VCaP (cell line): Measurements from ENCODE around the gene ARVCF.

Source experiments
- H3K27ac ChIP-seq: fragments of 450-650 bp; 2 replicates; pipeline ENCODE4 v1.5.1; 2017
- TF ChIP-seq, protein P1 (sequence below): fragments of 450-650 bp; conservative IDR thresholded peaks from 2 replicates; pipeline ENCODE4 v1.5.1; 2017; ENCODE audit warnings: mild to moderate bottlenecking, moderate library complexity

Gene ARVCF

DNA sequence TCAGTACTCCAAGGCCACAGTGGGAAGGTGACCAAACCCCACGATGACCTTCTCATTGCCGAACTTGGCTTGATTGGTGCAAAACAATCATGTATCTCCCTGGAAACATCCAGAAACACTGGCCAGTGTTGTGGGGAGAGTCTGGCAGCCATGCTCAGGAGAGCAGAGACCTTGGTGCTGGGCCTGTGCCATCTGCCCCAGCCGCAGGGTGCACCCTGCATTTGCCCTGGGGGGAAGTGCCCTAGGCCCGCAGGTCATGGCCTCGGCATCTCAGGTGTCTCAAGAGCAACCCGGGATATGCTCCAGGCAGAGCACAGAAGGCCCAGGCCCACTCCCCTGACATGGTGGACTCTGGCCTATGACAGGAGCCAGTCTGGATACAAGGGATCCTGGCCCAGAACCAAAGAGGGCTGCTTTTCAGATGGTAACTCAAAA, 23.7 kb downstream of the ARVCF start:
- H3K27ac ChIP-seq, result no peak overlapping the region
- TF ChIP-seq, protein P1, sequence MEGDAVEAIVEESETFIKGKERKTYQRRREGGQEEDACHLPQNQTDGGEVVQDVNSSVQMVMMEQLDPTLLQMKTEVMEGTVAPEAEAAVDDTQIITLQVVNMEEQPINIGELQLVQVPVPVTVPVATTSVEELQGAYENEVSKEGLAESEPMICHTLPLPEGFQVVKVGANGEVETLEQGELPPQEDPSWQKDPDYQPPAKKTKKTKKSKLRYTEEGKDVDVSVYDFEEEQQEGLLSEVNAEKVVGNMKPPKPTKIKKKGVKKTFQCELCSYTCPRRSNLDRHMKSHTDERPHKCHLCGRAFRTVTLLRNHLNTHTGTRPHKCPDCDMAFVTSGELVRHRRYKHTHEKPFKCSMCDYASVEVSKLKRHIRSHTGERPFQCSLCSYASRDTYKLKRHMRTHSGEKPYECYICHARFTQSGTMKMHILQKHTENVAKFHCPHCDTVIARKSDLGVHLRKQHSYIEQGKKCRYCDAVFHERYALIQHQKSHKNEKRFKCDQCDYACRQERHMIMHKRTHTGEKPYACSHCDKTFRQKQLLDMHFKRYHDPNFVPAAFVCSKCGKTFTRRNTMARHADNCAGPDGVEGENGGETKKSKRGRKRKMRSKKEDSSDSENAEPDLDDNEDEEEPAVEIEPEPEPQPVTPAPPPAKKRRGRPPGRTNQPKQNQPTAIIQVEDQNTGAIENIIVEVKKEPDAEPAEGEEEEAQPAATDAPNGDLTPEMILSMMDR, result no peak

GRCh38 chr22:19992481-19992911, 24.1 kb downstream of the ARVCF start:
- TF ChIP-seq, protein P1, result no peak
- no peak overlapping the region for H3K27ac ChIP-seq

GRCh38 chr22:19991645-19992451, 24.8 kb downstream of the ARVCF start:
- no peak overlapping the region; the same call in 1 of the 2 replicates for H3K27ac ChIP-seq
- TF ChIP-seq, protein P1, result no peak

GRCh38 chr22:19991395-19991644, 25.3 kb downstream of the ARVCF start:
- TF ChIP-seq, protein P1, result no peak
- H3K27ac ChIP-seq, result no peak overlapping the region; the same call in 1 of the 2 replicates

GRCh38 chr22:19990609-19991394, 25.8 kb downstream of the ARVCF start:
- TF ChIP-seq, protein P1, result no peak
- no peak overlapping the region; the same call in 1 of the 2 replicates for H3K27ac ChIP-seq

DNA sequence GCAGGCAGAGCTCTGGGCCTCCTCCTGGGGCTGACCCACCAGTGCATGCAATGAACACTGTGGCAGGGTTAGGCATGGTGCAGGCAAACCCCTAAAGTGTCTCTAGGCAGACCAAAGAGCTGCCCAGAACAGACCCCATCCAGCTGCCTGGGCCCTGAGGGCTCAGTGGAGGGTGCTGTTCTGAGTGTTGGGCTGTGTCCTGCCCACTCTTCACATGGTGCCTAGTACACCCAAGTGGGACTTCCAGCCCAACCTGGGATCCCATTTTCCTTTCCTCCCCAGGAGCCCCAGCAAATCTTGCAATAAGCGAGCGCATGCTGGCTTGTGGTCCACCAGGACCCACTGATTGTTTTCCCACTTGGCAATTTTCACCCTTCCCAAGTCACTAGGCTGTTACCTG, 26.4 kb downstream of the ARVCF start:
- H3K27ac ChIP-seq, result no peak overlapping the region
- TF ChIP-seq, protein P1, result no peak

DNA sequence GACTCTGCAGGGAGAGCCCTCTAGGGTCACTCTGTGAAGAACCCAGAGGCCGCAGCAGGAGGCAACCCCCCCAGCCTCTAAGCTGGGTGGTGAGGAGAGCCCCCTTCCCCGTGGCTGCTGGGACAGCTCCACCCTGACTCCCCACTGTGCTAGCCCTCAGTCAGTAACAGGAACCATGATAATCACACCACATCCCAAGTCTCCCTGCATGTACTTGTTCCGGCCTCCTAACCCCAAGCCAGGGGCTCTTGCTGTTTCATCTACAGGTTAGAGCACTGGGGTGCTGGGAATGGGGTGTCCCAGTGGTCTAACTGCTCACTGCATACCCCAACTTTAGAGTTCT, 26.9 kb downstream of the ARVCF start:
- H3K27ac ChIP-seq, result no peak overlapping the region
- TF ChIP-seq, protein P1, result no peak
